ENCODE results near the gene TMEM41A.

TMEM41A gene

DNA sequence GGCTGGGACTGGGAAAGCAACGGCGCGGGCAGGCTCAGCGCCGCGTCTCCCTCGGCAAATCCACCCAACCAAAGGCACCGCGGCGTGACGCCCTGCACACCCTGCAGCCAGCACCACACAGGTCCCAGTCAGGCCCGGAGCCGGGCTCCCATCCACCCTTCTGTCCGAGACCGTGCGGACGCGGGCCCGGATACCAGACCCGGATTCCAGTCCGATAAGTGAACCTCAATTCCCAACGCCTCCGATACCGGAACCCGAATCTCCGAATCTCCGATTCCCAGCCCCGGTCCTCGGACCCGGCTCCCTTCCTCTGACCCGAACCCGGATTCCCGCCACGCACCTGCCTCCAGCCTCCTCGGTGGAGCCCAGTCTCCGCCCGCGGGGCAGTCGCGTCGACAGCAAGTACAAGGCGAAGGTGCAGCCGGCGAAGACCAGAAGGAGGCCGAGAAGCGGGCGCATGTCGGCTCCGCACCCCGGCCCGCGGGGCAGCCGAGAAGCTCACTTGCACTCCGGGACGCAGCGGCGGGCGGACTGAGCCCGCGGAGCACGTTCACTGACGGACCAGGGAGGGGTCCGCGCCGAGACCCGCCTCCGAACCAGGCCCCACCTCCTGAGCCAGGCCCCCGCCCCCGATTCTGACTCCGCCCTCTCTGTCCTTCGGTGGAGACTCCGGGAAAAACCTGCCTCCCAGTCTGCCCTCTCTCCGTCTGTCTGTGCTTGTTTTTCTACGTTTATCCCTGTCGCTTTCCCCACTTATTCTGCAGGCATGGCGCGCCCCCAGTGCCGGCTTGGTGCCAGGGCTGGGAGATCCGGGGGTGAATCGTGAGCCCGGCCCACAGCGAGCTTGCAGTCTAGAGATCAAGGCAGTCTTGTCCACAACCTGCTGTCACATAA, at the start of gene TMEM41A:
Gene TMEM41A, minus strand, starts transcription at position 533 of the 894 bp plus-strand sequence. Its CDS starts 74 bp downstream, at position 459.
- peaks cover 27% of the 10 kb centered on the region for H3K36me3 ChIP-seq (ENCODE audit: control insufficient read depth, insufficient read depth, low read length)
- peak within 1 kb of the TSS; percentile 96 for H3K9ac ChIP-seq (ENCODE audit: low read length)
- peaks cover 14% of the 10 kb centered on the region; the same call in 1 of the 2 replicates for H3K4me1 ChIP-seq (ENCODE audit: control insufficient read depth, insufficient read depth, low read length)
- H3K9me3 ChIP-seq (ENCODE audit: control insufficient read depth, insufficient read depth, low read depth, low read length): no peaks in the 10 kb centered on the region
- peak within 1 kb of the TSS; percentile 94 for H3K27ac ChIP-seq (ENCODE audit: low read depth, low read length)
- H3K27me3 ChIP-seq (ENCODE audit: control insufficient read depth, insufficient read depth, low read length): peaks cover 7% of the 10 kb centered on the region; the same call in 1 of the 2 replicates
- H3K4me3 ChIP-seq (ENCODE audit: low read depth, low read length): peak within 1 kb of the TSS; percentile 100

DNA sequence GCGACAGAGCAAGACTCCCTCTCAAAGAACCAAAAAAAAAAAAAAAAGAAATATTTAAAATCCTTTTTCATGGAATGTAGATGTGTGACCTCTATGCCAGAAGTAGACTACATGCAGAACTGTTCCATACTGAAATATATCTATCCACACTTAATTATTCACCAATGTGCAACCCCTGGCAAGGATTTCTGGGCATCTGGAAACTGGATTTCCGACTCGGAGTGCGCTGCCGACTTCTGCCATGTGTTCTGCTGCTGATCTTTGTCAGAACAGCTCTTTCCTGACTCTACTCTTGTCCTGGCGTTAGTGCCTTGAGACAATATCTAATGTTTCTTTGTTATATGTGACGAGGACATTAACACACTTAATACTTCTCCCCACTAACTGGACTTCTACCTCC, 41.9 kb upstream of the TMEM41A start:
- no peak overlapping the region for H3K9ac ChIP-seq (ENCODE audit: low read length)
- no peak overlapping the region for H3K4me3 ChIP-seq (ENCODE audit: low read depth, low read length)
- H3K9me3 ChIP-seq (ENCODE audit: control insufficient read depth, insufficient read depth, low read depth, low read length): no peaks in the 10 kb centered on the region
- no peaks in the 10 kb centered on the region for H3K36me3 ChIP-seq (ENCODE audit: control insufficient read depth, insufficient read depth, low read length)
- no peaks in the 10 kb centered on the region for H3K4me1 ChIP-seq (ENCODE audit: control insufficient read depth, insufficient read depth, low read length)
- H3K27me3 ChIP-seq (ENCODE audit: control insufficient read depth, insufficient read depth, low read length): no peaks in the 10 kb centered on the region
- no peak overlapping the region for H3K27ac ChIP-seq (ENCODE audit: low read depth, low read length)

DNA sequence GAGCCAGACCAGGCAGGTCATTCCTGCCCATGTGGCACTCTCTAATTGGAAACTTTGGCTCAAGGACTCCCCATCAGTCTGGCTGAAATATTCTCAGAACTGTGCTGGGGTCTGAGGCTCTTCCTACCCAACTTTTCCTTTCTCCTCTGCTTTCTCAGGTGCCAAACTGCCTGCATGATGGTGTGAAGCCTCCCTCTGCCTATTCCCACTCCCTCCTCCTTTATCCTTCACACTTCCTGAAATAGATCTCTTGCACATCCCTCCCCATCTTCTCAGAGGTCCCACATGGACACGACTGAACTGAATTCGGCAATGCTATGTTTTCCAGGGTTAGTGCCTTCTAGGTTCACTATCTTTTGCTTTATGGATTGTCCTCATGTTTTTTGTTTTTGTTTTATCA, 41.1 kb upstream of the TMEM41A start:
- no peak overlapping the region for H3K27ac ChIP-seq (ENCODE audit: low read depth, low read length)
- H3K9me3 ChIP-seq (ENCODE audit: control insufficient read depth, insufficient read depth, low read depth, low read length): no peaks in the 10 kb centered on the region
- H3K36me3 ChIP-seq (ENCODE audit: control insufficient read depth, insufficient read depth, low read length): no peaks in the 10 kb centered on the region
- no peak overlapping the region for H3K9ac ChIP-seq (ENCODE audit: low read length)
- no peaks in the 10 kb centered on the region for H3K4me1 ChIP-seq (ENCODE audit: control insufficient read depth, insufficient read depth, low read length)
- no peak overlapping the region for H3K4me3 ChIP-seq (ENCODE audit: low read depth, low read length)
- no peaks in the 10 kb centered on the region for H3K27me3 ChIP-seq (ENCODE audit: control insufficient read depth, insufficient read depth, low read length)

DNA sequence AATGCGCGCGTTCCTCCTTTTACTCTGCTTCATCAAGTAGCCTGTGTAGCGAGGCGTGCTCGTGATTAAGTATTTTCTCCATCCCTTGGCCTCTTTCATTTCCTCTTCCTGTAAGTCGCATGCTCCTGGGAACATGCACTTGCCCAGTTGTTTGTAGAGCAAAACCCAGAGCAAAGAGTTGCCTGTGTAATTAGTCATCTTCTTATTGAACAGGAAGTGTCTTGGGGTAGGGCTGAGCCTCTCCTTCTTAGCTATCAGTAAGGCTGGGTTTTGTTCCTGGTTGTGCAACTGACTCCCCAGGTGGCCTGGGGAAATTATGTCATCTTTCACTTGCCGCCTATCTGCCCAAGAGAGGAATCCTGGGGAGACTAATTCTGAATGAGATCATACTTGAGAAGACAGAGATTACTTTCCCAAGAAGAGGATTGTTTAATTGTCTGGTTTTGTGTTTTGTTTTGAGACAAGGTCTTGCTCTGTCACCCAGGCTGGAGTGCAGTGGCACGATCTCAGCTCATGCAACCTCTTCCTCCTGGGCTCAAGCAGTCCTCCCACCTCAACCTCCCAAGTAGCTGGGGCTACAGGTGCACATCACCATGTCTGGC, 38.6 kb upstream of the TMEM41A start:
- Histone ChIP-seq H3K4me1 (ENCODE audit: control insufficient read depth, insufficient read depth, low read length) (no peaks in the 10 kb centered on the region), H3K27ac (ENCODE audit: low read depth, low read length) (no peak overlapping the region), H3K36me3 (ENCODE audit: control insufficient read depth, insufficient read depth, low read length) (no peaks in the 10 kb centered on the region), H3K9me3 (ENCODE audit: control insufficient read depth, insufficient read depth, low read depth, low read length) (no peaks in the 10 kb centered on the region), H3K27me3 (ENCODE audit: control insufficient read depth, insufficient read depth, low read length) (no peaks in the 10 kb centered on the region), H3K9ac (ENCODE audit: low read length) (no peak overlapping the region), H3K4me3 (ENCODE audit: low read depth, low read length) (no peak overlapping the region)

DNA sequence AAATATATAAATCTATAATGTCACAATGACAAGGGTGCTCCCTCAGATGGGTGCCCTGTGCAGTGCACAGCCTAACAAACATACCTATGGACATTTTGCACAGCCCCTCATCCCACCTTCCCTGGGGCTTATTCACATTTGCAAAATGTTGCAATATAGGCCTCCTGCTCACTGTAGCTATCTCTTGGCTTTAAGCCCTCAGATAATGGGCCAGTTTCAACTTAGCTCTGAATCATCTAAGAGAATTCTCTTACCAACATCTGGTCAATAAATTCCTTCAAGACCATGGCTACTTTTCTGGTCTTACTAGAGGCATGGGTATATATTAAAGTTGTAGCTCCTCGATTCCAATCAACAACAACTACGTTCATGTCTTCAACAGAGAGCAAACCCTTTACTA, 35.7 kb upstream of the TMEM41A start:
- H3K9me3 ChIP-seq (ENCODE audit: control insufficient read depth, insufficient read depth, low read depth, low read length): no peaks in the 10 kb centered on the region
- H3K4me1 ChIP-seq (ENCODE audit: control insufficient read depth, insufficient read depth, low read length): no peaks in the 10 kb centered on the region
- H3K4me3 ChIP-seq (ENCODE audit: low read depth, low read length): no peak overlapping the region
- no peak overlapping the region for H3K27ac ChIP-seq (ENCODE audit: low read depth, low read length)
- no peak overlapping the region for H3K9ac ChIP-seq (ENCODE audit: low read length)
- H3K27me3 ChIP-seq (ENCODE audit: control insufficient read depth, insufficient read depth, low read length): no peaks in the 10 kb centered on the region
- H3K36me3 ChIP-seq (ENCODE audit: control insufficient read depth, insufficient read depth, low read length): no peaks in the 10 kb centered on the region

DNA sequence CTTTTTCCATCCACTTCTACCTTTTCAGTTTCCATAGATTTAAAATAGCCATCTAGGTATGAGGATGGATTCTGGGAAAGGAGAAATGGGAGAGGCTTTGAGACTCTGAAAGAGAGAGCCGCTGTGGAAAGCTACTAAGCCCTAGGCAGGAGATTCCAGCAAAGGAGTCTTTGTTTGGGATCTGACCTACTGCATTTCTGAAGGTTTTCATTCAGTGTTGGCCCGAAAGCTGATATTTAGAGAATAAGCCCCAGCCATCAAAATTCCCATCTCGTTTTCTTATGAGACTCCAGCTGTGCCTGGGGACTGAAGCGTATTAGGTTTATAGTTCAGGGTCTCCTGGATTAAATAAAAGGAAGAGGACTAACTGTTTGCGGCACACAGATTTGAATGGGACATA, 34.1 kb upstream of the TMEM41A start:
- H3K4me3 ChIP-seq (ENCODE audit: low read depth, low read length): no peak overlapping the region

DNA sequence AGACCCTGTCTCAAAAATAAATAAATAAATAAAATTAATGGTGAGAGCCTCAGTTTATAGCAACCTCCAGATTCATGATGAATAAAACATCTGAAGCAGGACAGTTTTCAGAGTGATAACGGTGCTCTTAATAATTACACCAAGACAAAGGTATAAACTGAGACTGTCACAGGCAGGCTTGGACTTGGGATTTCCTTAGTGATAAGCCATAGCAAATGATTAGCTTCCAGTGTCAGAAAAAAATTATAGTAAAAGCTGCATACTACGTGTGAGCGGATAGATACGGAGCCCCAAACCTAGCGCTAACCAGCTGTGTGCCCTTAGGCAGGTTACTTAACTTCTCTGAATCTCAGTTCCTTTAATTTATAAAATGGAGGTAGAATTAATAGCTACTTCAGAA, 32.0 kb upstream of the TMEM41A start:
- H3K27ac ChIP-seq (ENCODE audit: low read depth, low read length): no peak overlapping the region
- no peaks in the 10 kb centered on the region for H3K9me3 ChIP-seq (ENCODE audit: control insufficient read depth, insufficient read depth, low read depth, low read length)
- no peak overlapping the region for H3K4me3 ChIP-seq (ENCODE audit: low read depth, low read length)
- no peaks in the 10 kb centered on the region for H3K36me3 ChIP-seq (ENCODE audit: control insufficient read depth, insufficient read depth, low read length)
- H3K9ac ChIP-seq (ENCODE audit: low read length): no peak overlapping the region
- no peaks in the 10 kb centered on the region for H3K27me3 ChIP-seq (ENCODE audit: control insufficient read depth, insufficient read depth, low read length)
- no peaks in the 10 kb centered on the region for H3K4me1 ChIP-seq (ENCODE audit: control insufficient read depth, insufficient read depth, low read length)

More for the DNA sequence above, 34.1 kb upstream of the TMEM41A start:
- Histone ChIP-seq H3K4me1 (ENCODE audit: control insufficient read depth, insufficient read depth, low read length) (no peaks in the 10 kb centered on the region), H3K27me3 (ENCODE audit: control insufficient read depth, insufficient read depth, low read length) (no peaks in the 10 kb centered on the region), H3K36me3 (ENCODE audit: control insufficient read depth, insufficient read depth, low read length) (no peaks in the 10 kb centered on the region), H3K9ac (ENCODE audit: low read length) (no peak overlapping the region), H3K27ac (ENCODE audit: low read depth, low read length) (no peak overlapping the region), H3K9me3 (ENCODE audit: control insufficient read depth, insufficient read depth, low read depth, low read length) (no peaks in the 10 kb centered on the region)

DNA sequence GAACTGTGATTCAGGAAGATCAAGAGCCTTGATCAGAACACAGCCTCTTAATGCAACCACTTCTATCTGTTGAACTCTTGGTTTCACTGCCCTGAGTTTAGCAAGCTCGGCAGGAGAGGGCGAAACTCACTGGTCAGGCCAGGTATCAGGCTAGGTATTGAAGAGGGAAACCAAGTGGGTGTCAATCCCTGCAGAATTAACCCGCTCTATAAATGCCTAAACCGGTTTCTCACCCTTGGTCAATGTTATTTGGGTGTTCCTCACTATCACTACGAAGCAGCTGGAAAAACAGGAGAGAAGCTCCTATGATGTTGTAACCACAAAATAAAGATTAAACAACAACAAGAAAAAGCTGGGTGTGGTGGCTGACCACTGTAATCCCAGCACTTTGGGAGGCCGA, 29.7 kb upstream of the TMEM41A start:
- no peak overlapping the region for H3K4me3 ChIP-seq (ENCODE audit: low read depth, low read length)
- H3K27ac ChIP-seq (ENCODE audit: low read depth, low read length): no peak overlapping the region
- no peaks in the 10 kb centered on the region for H3K36me3 ChIP-seq (ENCODE audit: control insufficient read depth, insufficient read depth, low read length)
- no peaks in the 10 kb centered on the region for H3K4me1 ChIP-seq (ENCODE audit: control insufficient read depth, insufficient read depth, low read length)
- no peaks in the 10 kb centered on the region for H3K9me3 ChIP-seq (ENCODE audit: control insufficient read depth, insufficient read depth, low read depth, low read length)
- H3K27me3 ChIP-seq (ENCODE audit: control insufficient read depth, insufficient read depth, low read length): no peaks in the 10 kb centered on the region
- H3K9ac ChIP-seq (ENCODE audit: low read length): no peak overlapping the region

DNA sequence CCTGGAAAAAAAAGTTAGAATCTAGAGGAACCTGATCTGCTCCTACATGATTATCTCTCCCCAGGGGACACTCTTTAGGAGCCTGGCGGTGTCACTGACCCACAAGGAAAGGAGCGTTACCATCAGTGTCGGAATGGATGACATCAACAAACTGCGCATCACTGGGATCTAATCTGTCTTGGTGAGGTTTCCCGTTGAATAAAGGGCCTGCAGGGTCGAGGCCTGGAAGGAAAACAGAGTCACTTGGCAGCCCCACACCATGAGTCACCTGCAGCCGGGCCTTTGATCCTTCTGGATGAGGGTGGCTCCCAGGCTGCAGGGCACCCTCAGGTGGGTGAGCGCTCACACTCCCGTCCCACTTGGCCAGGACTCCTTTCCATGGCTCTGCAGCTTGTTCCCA, 28.5 kb upstream of the TMEM41A start:
- H3K9me3 ChIP-seq (ENCODE audit: control insufficient read depth, insufficient read depth, low read depth, low read length): no peaks in the 10 kb centered on the region
- H3K36me3 ChIP-seq (ENCODE audit: control insufficient read depth, insufficient read depth, low read length): no peaks in the 10 kb centered on the region
- H3K4me1 ChIP-seq (ENCODE audit: control insufficient read depth, insufficient read depth, low read length): no peaks in the 10 kb centered on the region
- H3K27ac ChIP-seq (ENCODE audit: low read depth, low read length): no peak overlapping the region
- no peaks in the 10 kb centered on the region for H3K27me3 ChIP-seq (ENCODE audit: control insufficient read depth, insufficient read depth, low read length)
- H3K4me3 ChIP-seq (ENCODE audit: low read depth, low read length): no peak overlapping the region
- H3K9ac ChIP-seq (ENCODE audit: low read length): no peak overlapping the region

DNA sequence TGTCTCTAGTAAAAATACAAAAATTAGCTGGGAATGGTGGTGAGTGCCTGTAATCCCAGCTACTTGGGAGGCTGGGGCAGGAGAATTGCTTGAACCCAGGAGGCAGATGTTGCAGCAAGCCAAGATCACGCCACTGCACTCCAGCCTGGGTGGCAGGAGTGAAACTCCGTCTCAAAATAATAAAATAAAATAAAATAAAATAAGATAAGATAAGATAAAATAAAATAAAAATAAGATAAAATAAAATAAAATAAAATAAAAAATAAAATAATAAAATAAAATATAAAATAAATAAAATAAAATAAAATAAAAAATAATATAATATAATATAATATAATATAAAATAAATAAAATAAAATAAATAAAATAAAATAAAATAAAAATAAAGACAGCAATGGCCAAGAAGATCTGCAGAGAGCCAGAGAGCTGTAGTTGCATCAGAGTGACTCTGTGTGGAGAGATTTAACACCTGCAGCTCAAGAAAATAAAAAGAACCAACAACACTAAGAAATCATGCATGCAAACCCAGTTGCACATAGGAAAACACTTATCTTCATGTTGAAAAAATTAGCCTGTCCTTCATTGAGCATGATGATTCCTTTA, 27.6 kb upstream of the TMEM41A start:
- Histone ChIP-seq H3K27ac (ENCODE audit: low read depth, low read length) (no peak overlapping the region), H3K4me3 (ENCODE audit: low read depth, low read length) (no peak overlapping the region), H3K27me3 (ENCODE audit: control insufficient read depth, insufficient read depth, low read length) (no peaks in the 10 kb centered on the region), H3K9me3 (ENCODE audit: control insufficient read depth, insufficient read depth, low read depth, low read length) (no peaks in the 10 kb centered on the region), H3K4me1 (ENCODE audit: control insufficient read depth, insufficient read depth, low read length) (no peaks in the 10 kb centered on the region), H3K36me3 (ENCODE audit: control insufficient read depth, insufficient read depth, low read length) (no peaks in the 10 kb centered on the region), H3K9ac (ENCODE audit: low read length) (no peak overlapping the region)

Data from HUES6 (cell line).